Vein endothelial cell (primary cell): ENCODE results near the gene SLC5A12. TPM values are rescaled to one million over a fixed set of nuclear protein-coding genes. Genes with fewer than 3 reads are reported as not detected.

ENCODE experiments used
- total RNA-seq: library from RNA; depleted of rRNA; stranded (reverse); fragments of >200 nt; gene quantifications from 2 replicates; pipeline ENCODE4 v1.2.3, GENCODE V29; 2012

SLC5A12 gene, protein sequence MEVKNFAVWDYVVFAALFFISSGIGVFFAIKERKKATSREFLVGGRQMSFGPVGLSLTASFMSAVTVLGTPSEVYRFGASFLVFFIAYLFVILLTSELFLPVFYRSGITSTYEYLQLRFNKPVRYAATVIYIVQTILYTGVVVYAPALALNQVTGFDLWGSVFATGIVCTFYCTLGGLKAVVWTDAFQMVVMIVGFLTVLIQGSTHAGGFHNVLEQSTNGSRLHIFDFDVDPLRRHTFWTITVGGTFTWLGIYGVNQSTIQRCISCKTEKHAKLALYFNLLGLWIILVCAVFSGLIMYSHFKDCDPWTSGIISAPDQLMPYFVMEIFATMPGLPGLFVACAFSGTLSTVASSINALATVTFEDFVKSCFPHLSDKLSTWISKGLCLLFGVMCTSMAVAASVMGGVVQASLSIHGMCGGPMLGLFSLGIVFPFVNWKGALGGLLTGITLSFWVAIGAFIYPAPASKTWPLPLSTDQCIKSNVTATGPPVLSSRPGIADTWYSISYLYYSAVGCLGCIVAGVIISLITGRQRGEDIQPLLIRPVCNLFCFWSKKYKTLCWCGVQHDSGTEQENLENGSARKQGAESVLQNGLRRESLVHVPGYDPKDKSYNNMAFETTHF
- not detected in 2 replicates for total RNA-seq

DNA sequence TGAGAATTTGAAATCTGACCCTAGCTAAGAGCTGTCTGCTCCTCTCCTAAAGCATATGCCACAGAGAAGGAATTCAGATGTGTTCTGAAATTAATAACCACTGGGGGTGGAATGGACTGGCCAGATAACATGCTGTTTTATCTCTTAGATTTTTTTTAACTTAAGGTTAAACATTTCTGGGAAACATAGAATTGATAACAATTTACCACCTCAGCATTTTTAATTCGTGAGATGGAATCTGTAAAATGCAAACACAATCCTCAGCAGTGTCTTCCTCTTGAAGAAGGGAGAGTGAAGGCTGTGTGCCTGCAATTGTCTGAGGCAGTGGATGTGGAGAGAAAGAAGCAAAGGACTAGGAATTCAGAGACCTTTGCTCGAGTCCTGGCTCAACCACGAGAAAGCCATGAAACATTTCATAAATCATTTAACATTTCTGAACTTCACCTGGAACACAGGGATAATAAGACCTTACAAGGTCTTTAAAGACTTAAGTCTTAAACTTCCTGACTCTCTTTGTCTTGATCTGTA lies at the start of gene SLC5A12:
SLC5A12 (minus strand) TSS at position 113 of the 528 bp plus-strand sequence. CDS start 346 bp downstream, outside the sequence.

Other genes starting within 250 kb of the SLC5A12 start
- not detected in 2 replicates for gene MUC15, start 149.8 kb downstream of the SLC5A12 start, total RNA-seq